Activated naive CD4-positive, alpha-beta T cell treated with anti-CD3 and anti-CD28 coated beads, Interleukin-2, amount 50 U/mL, for 72 hours (primary cell): ENCODE data around the gene MTNR1A. TPM values are rescaled to one million over a fixed set of nuclear protein-coding genes. Genes with fewer than 3 reads are reported as not detected.

Experiments
- total RNA-seq, 2 donors: library from RNA; stranded (reverse); gene quantifications; one replicate each; pipeline ENCODE4 v1.2.3, GENCODE V29; 2022

MTNR1A gene
- total RNA-seq, 2 donors from 2014 or later: not detected

Other genes starting within 250 kb of the MTNR1A start
- gene FAT1, start 168.3 kb upstream of the MTNR1A start, total RNA-seq: under 1 TPM in 1 of 2 donors, not detected in 1; 0.02 TPM